ENCODE data around the gene CFAP99. TPM values are rescaled to one million over a fixed set of nuclear protein-coding genes. Genes with fewer than 3 reads are reported as not detected.

The CFAP99 gene
- total and polyA plus RNA-seq, 9 of the 15 experiments (the other 6 are each of a cell fraction or from before 2014, with no cell fraction given), result 0.07 to 0.18 (median 0.09) TPM; not detected in 6

- TF ChIP-seq DEAF1 (CRISPR knock-in tag; IDR thresholded peaks at IDR 0.05) (no peak), ZBTB34 (CRISPR knock-in tag; IDR thresholded peaks at IDR 0.05) (no peak)
These were observed 61.9 kb downstream of the CFAP99 start (continued) for GRCh38 chr4:2480649-2481048.

DNA sequence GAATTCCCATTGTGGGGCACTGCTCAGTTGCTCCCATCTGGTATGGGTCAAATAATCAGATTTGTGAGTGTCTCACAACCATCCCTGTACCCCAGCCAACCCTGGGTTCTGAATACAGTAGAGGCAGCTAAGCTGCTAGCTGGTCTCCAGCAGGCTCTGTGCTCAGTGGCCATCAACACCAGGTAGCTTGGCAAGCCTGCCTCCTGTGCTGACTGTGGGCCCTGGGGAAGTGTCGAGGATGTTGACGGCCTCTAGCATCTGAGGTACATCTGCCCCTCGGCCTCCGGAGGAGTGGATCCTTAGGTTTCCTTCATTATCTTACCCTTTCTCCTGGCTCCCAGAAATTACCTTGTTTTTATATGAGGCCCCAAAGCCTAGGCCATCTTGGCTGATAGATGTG is 63.4 kb downstream of the CFAP99 start:
- peaks cover 100% of the 10 kb centered on the region for H3K79me2 ChIP-seq (ENCODE audit: control insufficient read depth, insufficient read depth, low read length)
- peak overlapping the region in 1 of 2 experiments; percentile 80; a peak in 2 of 4 replicates for H3K9ac ChIP-seq (ENCODE audit: insufficient read depth in 1 of 2, low read depth in 2 of 2, low read length in 2 of 2)
- H3K4me2 ChIP-seq (ENCODE audit: insufficient read depth, low read length), result no peak overlapping the region
- peaks cover 9 to 10% of the 10 kb centered on the region in 2 experiments; a peak in 3 of 5 replicates for H3K4me1 ChIP-seq (replicated peaks in 1 of 2; ENCODE audit: control insufficient read depth in 2 of 2, insufficient read depth in 2 of 2, low read length in 2 of 2)
- H3K27ac ChIP-seq (ENCODE audit: extremely low read depth, low read depth, low read length), result no peak overlapping the region
- H3K36me3 ChIP-seq (ENCODE audit: control insufficient read depth, insufficient read depth, low read length), result peaks cover 64% of the 10 kb centered on the region; the same call in 2 of the 3 replicates
- ATAC-seq (no peak; the same call in 2 of the 3 replicates), DNase-seq (ENCODE audit: extremely low read depth in 1 of 4, low spot score in 3 of 4) (no peak), FAIRE-seq (no peak)
- BruUV-seq (replicated peaks), result no TSS peak
- H2AFZ ChIP-seq (ENCODE audit: low read depth, low read length), result no peak overlapping the region
- ChIA-PET POLR2A (interaction anchor here (1.3 to 2.1 kb wide), 4 partner anchors 10 to 20 kb away, joined by 4 to 6 read pairs (median 6); partner anchors contain the start of gene RNF4), CTCF (ENCODE audit: low intra/inter-chr PET ratio) (no interaction called here)
- TF ChIP-seq E2F3 (CRISPR knock-in tag; IDR thresholded peaks at IDR 0.05) (no peak), MCM3 (IDR thresholded peaks at IDR 0.05) (no peak), LEF1 (IDR thresholded peaks at IDR 0.05) (no peak), ZNF830 (CRISPR knock-in tag; IDR thresholded peaks at IDR 0.05) (no peak), NFXL1 (CRISPR knock-in tag; IDR thresholded peaks at IDR 0.05) (no peak)
- H4K20me1 ChIP-seq (replicated peaks; ENCODE audit: control insufficient read depth, insufficient read depth, low read length), result peaks cover 81% of the 10 kb centered on the region
- 85% methylated on average over 4 of the region's 4 CpGs for WGBS (ENCODE audit: insufficient coverage, low coverage, missing lambda C conversion rate)
- in situ Hi-C loops (cut with MboI) (no loop called here), intact Hi-C loops (cut with micrococcal nuclease) (no loop called here)
- no peaks in the 10 kb centered on the region for H3K27me3 ChIP-seq (ENCODE audit: control insufficient read depth in 2 of 2, insufficient read depth in 2 of 2, low read length in 2 of 2)
- peaks cover 13% of the 10 kb centered on the region for H3K9me1 ChIP-seq (ENCODE audit: control insufficient read depth, insufficient read depth, low read length)
- H3K9me3 ChIP-seq (replicated peaks; ENCODE audit: control insufficient read depth, insufficient read depth, low read depth, low read length), result no peaks in the 10 kb centered on the region
- H3K4me3 ChIP-seq, result no peak overlapping the region

All from K562 (cell line).